IPS-18a (cell line): Measurements from ENCODE around the gene PANX1.

Experiments used
- H3K27ac ChIP-seq: one replicate; pipeline ENCODE4 v1.5.1; 2013; ENCODE audit warnings: low read length
- H3K27me3 ChIP-seq: one replicate; pipeline ENCODE4 v1.6.1; 2013; ENCODE audit warnings: mild to moderate bottlenecking, low read length; ENCODE audit not compliant: control insufficient read depth, insufficient read depth
- H3K36me3 ChIP-seq: one replicate; pipeline ENCODE4 v1.6.1; 2013; ENCODE audit warnings: low read depth, low read length; ENCODE audit not compliant: control insufficient read depth
- H3K4me1 ChIP-seq: one replicate; pipeline ENCODE4 v1.6.1; 2013; ENCODE audit warnings: low read depth, low read length; ENCODE audit not compliant: control insufficient read depth
- H3K4me3 ChIP-seq: one replicate; pipeline ENCODE4 v1.5.1; 2013; ENCODE audit warnings: low read length
- H3K9ac ChIP-seq: one replicate; pipeline ENCODE4 v1.6.1; 2013; ENCODE audit warnings: mild to moderate bottlenecking, low read length, moderate library complexity
- H3K9me3 ChIP-seq: one replicate; pipeline ENCODE4 v1.6.1; 2013; ENCODE audit warnings: low read depth, low read length; ENCODE audit not compliant: control insufficient read depth

The PANX1 gene, protein sequence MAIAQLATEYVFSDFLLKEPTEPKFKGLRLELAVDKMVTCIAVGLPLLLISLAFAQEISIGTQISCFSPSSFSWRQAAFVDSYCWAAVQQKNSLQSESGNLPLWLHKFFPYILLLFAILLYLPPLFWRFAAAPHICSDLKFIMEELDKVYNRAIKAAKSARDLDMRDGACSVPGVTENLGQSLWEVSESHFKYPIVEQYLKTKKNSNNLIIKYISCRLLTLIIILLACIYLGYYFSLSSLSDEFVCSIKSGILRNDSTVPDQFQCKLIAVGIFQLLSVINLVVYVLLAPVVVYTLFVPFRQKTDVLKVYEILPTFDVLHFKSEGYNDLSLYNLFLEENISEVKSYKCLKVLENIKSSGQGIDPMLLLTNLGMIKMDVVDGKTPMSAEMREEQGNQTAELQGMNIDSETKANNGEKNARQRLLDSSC

DNA sequence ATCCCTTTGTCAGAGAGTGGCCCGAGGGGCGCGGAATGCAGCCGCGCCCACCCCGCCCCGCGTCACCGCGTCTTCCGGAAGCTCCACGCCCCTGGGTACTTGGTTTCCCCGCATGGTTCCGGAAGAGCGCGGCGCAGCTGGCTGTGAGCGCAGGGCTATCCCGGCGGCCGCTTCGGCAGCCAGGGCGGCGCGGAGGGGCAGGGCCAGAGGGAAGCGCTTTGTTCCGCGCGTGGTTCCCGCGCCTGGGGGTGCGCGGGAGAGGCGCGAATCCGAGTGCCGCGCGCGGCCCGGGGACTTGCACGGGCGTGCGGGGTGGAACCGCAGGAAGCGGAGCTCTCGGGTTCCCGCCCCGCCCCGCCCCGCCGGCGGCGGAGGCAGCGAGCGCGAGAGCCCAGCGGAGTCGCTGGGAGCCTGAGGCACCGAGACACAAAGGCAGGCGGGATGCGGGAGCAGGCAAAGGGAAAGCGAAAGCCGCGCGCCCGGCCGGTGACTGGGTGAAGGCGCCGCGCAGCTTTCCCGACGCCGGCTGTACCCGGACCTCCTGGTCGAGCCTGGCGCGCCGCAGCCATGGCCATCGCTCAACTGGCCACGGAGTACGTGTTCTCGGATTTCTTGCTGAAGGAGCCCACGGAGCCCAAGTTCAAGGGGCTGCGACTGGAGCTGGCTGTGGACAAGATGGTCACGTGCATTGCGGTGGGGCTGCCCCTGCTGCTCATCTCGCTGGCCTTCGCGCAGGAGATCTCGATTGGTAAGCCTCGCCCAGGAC, at the start of gene PANX1:
TSS of gene PANX1 (plus strand) at position 96 of the 766 bp plus-strand sequence. CDS start at position 568, 472 bp downstream.
- H3K4me3 ChIP-seq = peak within 1 kb of the TSS; percentile 86
- H3K9ac ChIP-seq = peak within 1 kb of the TSS; percentile 82
- H3K27ac ChIP-seq = peak within 1 kb of the TSS; percentile 65
- H3K27me3 ChIP-seq = no peaks in the 10 kb centered on the region
- H3K36me3 ChIP-seq = no peaks in the 10 kb centered on the region
- H3K4me1 ChIP-seq = peaks cover 32% of the 10 kb centered on the region
- no peaks in the 10 kb centered on the region for H3K9me3 ChIP-seq

DNA sequence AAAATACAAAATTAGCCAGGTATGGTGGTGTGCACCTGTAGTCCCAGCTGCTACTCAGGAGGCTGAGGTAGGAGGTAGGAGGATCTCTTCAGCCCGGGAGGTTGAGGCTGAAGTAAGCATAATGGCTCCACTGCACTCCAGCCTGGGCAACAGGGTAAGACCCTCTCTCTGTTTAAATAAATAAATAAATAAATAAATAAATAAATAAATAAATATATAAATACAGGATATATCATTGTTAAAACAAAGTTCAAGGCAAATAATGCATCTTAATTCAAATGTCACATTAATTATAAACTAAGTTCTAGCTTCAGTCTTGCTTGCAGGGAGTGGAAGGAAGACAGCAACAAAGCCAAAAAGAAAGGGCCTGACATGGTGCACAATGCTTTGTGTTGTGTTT, 44.5 kb upstream of the PANX1 start:
- H3K27me3 ChIP-seq = no peaks in the 10 kb centered on the region
- no peak overlapping the region for H3K4me3 ChIP-seq
- H3K4me1 ChIP-seq = no peaks in the 10 kb centered on the region
- H3K9ac ChIP-seq = no peak overlapping the region
- no peaks in the 10 kb centered on the region for H3K9me3 ChIP-seq
- no peak overlapping the region for H3K27ac ChIP-seq
- H3K36me3 ChIP-seq = no peaks in the 10 kb centered on the region

DNA sequence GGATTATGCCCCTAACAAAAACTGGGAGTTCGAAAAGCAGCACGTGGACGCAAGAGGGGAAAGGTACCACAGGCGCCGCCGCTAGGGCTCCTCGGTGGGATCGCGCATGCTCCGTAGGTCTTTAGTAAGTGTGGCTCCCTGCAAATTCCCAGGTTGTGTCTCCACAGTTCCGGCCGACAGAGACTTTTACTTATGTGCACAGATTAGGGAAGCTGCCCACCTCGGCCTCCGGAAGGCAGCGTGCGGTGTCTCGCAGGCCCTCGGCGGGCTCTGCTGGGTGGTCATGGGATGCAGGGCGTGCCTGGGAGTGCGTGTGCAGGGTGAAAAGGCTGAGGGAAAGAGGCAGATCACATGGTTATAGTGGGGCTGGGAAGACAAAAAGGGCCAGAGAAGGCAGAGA, 39.7 kb upstream of the PANX1 start:
- Histone ChIP-seq H3K27me3 (no peaks in the 10 kb centered on the region), H3K27ac (no peak overlapping the region), H3K9ac (no peak overlapping the region), H3K36me3 (no peaks in the 10 kb centered on the region), H3K4me1 (no peaks in the 10 kb centered on the region), H3K9me3 (no peaks in the 10 kb centered on the region), H3K4me3 (no peak overlapping the region)

DNA sequence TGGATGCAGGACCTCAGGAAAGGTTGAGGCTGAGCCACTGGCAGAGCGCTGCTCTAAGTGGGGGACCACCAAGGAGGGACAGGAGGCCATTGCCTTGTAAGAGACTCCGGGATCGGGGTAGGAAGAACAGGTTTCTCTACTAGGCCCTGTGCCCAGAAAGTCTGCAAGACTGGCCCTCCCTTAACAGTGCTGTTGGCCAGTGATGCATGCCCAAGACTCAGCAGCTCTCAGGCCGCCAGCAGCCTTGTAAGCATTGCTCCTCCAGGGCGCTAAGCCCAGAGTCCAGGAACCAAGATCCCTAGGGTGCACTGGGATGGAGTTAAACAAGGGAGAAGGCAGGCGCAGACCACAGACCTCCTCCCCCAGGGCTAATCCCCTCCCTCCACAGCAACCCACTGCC, 39.3 kb upstream of the PANX1 start:
- H3K36me3 ChIP-seq = no peaks in the 10 kb centered on the region
- no peak overlapping the region for H3K9ac ChIP-seq
- no peaks in the 10 kb centered on the region for H3K9me3 ChIP-seq
- H3K27me3 ChIP-seq = no peaks in the 10 kb centered on the region
- H3K4me1 ChIP-seq = no peaks in the 10 kb centered on the region
- H3K27ac ChIP-seq = no peak overlapping the region
- no peak overlapping the region for H3K4me3 ChIP-seq

DNA sequence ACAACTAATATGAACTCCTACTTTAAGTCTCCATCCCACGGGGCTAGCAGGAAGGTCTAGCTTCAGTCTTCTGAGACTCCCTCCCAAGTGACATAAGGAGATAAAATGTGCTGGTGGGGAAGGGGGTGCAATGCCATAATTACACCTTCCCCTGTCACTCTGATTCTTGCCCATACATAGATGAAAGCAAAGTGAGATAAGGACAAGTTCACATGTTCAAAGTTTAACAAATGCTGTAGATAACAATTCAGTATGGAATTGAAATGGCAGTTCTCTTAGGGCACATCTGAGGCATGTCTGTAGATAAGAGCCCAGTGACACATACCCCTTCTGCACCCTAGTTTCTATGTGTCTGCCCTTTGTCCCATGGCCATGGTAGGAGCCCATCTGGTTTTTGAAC, 38.2 kb upstream of the PANX1 start:
- H3K9ac ChIP-seq = no peak overlapping the region
- no peaks in the 10 kb centered on the region for H3K4me1 ChIP-seq
- H3K27ac ChIP-seq = no peak overlapping the region
- H3K4me3 ChIP-seq = no peak overlapping the region
- H3K27me3 ChIP-seq = no peaks in the 10 kb centered on the region
- no peaks in the 10 kb centered on the region for H3K9me3 ChIP-seq
- H3K36me3 ChIP-seq = no peaks in the 10 kb centered on the region

DNA sequence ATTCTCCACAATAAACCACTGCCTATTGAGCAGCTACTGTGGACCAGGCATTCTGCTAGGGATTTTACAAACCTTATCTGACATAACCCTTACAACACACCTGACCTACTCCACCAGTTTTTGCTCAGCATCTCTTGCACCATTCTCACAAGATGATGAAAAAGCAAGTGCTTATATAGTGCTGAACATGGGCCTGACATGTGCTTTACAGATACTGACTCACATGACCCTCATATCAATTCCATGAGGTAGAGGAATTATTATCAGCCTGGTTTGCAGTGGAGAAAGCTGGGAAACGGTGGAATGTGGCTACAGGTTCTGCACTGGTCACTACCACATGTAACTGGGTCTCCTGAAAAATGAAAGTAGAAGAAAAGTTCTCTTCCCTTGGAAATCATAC, 37.5 kb upstream of the PANX1 start:
- Histone ChIP-seq H3K36me3 (no peaks in the 10 kb centered on the region), H3K4me1 (no peaks in the 10 kb centered on the region), H3K27ac (no peak overlapping the region), H3K9ac (no peak overlapping the region), H3K4me3 (no peak overlapping the region), H3K27me3 (no peaks in the 10 kb centered on the region), H3K9me3 (no peaks in the 10 kb centered on the region)

DNA sequence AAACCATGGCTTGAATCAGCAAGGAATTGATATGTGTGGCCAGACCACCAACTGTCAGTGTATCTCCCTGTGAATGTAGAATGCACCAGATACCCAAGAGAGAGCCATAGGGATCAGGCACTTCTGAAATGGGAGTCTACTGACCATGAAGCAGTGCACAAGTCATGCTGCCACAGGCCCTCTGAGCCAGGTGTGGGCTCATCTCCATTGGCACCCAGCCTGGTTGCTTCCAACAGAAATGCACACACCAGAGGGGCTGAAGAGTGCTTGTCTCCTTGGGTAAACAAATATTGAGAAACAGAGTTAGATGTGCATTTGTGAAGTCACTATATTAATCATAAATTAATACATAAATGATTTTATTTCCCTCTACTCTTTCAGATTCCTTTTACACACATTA, 28.4 kb upstream of the PANX1 start:
- Histone ChIP-seq H3K36me3 (no peaks in the 10 kb centered on the region), H3K27ac (no peak overlapping the region), H3K9me3 (peaks cover 6% of the 10 kb centered on the region), H3K4me3 (no peak overlapping the region), H3K27me3 (no peaks in the 10 kb centered on the region), H3K4me1 (no peaks in the 10 kb centered on the region), H3K9ac (no peak overlapping the region)

DNA sequence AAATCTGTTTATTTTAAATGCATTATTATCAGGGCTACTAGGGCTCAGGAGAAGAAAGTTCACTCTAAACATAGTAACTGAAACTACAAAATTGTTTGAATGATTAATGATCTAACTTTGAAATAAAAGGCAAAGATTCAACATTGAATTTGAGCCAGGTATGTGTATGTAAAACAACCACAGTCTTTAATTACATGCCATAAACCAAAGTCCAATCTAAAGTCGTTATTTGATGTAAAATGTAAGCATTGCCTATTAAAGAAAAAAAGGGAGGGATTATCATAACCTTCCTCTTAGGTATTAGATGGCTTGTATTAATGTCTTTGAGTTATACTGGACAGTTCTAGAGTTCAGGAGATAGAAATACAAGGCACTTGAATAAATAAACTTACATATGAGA, 25.2 kb upstream of the PANX1 start:
- Histone ChIP-seq H3K36me3 (no peaks in the 10 kb centered on the region), H3K27me3 (no peaks in the 10 kb centered on the region), H3K27ac (no peak overlapping the region), H3K4me1 (peaks cover 5% of the 10 kb centered on the region), H3K4me3 (no peak overlapping the region), H3K9me3 (peaks cover 6% of the 10 kb centered on the region), H3K9ac (no peak overlapping the region)

DNA sequence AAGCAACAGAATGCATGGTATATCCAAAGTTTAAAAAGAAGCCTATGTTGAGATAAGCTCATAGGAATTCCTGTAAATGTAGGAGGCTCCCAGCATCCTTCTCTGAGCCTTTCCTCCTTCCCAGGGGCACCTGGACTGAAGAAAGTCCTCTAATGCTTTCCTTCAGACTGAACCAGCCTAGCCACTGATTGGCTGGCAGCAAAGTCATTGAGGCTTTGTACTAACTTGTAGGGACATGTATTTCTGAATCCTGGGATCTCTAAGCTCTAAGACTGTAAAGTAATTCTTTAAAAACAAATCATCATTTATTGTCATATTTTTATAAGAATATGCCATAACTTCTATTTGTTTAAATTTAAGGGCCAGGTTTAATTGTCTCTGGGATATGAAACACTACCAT, 23.9 kb upstream of the PANX1 start:
- H3K9ac ChIP-seq = no peak overlapping the region
- H3K4me1 ChIP-seq = peaks cover 5% of the 10 kb centered on the region
- H3K27me3 ChIP-seq = no peaks in the 10 kb centered on the region
- H3K27ac ChIP-seq = no peak overlapping the region
- H3K4me3 ChIP-seq = no peak overlapping the region
- H3K9me3 ChIP-seq = peaks cover 6% of the 10 kb centered on the region
- H3K36me3 ChIP-seq = no peaks in the 10 kb centered on the region

DNA sequence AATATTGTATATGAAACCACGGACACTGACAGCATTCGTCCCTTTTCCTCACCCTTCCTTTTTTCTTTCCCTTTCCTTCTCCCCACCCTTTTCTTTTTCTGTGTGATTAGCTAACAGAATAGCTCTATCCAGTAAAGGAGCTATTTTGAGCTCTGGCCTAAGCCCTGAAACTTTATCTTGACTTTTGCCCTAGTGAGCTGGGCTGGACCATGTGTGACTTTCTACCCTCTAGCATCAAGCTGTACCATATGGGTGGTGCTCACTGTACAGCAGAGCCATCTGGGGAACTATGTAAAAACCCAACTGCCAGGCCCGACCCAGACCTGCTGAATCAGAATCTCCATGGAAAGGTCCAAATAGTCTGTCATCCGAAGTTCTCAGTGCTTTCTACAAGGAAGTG, 21.9 kb upstream of the PANX1 start:
- no peaks in the 10 kb centered on the region for H3K36me3 ChIP-seq
- H3K9me3 ChIP-seq = no peaks in the 10 kb centered on the region
- no peak overlapping the region for H3K4me3 ChIP-seq
- no peak overlapping the region for H3K9ac ChIP-seq
- H3K27me3 ChIP-seq = no peaks in the 10 kb centered on the region
- H3K4me1 ChIP-seq = peaks cover 5% of the 10 kb centered on the region
- H3K27ac ChIP-seq = no peak overlapping the region

DNA sequence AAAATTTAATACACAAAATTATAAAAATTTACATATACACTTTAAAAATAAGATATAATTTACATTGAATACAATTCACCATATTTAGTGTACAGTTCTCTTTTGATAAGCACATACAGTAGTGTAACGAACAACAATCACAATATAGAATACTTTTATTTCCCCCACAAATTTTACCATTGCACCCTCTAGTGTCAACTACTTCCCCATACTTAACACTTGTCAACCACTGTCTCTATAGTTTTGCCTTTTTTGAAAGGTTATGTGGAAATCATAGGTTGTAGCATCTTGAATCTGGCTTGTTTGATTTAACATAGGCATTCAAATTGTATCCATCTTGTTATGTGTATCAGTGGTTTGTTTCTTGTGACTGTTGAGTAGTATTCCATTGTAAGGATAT, 21.3 kb upstream of the PANX1 start:
- H3K27me3 ChIP-seq = no peaks in the 10 kb centered on the region
- no peaks in the 10 kb centered on the region for H3K9me3 ChIP-seq
- H3K9ac ChIP-seq = no peak overlapping the region
- no peak overlapping the region for H3K4me3 ChIP-seq
- H3K27ac ChIP-seq = no peak overlapping the region
- H3K4me1 ChIP-seq = peaks cover 6% of the 10 kb centered on the region
- no peaks in the 10 kb centered on the region for H3K36me3 ChIP-seq

DNA sequence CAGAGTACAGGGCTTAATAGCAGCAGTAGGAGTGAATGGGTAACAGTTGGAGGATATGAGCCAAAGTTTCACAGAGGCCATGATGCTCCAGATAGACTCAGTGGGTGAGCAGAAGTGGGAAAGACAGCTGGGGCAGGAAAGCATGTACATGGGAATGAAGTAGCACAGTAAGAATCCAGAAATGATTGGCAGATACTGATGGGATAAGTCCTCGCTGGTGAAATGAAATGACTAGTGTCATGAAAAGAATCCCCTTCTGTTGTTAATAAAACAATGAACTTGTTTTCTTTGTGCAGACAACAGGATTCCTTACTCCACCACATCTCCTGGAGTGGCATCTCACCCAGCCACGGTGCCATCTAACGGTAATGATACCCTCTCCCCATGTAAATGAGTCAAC, 17.4 kb upstream of the PANX1 start:
- Histone ChIP-seq H3K4me1 (peaks cover 12% of the 10 kb centered on the region), H3K36me3 (no peaks in the 10 kb centered on the region), H3K4me3 (no peak overlapping the region), H3K27me3 (no peaks in the 10 kb centered on the region), H3K27ac (no peak overlapping the region), H3K9ac (no peak overlapping the region), H3K9me3 (no peaks in the 10 kb centered on the region)
